Middle frontal gyrus (tissue), 1 donor: ENCODE measurements around the gene CORO7.

Experiments used
- DNase-seq: peaks from one replicate; pipeline ENCODE4 v3.0.0-alpha.2; 2015; ENCODE audit warnings: low spot score; ENCODE audit errors: extremely low spot score

The CORO7 gene

DNA sequence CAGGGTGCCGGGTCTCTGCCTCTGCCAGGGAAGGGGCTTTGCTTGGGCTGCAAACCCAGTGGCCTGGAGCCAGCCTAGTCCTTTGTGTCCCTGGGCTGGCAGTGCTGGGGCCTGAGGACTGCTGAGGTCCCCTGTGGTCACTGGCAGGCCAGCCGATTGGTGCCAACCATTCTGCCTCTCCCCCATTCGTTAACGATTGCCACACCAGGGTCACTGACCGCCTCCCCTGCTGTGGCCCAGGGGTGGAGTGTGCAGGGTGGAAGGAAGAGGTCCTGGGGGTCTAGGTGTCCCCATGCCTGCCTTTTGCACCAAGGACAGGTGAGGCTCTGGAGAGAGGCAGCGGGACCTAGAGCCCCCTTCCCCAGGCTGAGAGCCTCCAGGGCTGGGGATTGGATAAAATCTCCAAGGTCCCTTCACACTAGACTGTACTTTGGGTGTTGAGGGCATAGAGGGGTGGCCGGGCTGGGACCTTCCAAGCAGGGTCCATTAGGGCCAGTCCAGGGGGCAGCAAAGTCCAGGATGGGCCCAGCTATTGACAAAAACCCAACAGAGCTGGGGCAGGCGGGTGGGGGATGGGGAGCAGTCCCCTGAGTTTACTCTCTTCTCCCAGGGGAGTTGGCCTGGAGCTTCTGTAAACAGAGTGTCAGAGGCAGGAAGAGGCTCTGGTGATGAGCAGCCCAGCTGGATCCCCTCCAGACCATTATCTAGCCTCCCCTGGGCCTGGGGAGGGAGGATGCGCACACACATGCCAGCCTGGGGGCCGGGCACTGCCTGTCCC, 43.6 kb downstream of the CORO7 start:
- no peak for DNase-seq

DNA sequence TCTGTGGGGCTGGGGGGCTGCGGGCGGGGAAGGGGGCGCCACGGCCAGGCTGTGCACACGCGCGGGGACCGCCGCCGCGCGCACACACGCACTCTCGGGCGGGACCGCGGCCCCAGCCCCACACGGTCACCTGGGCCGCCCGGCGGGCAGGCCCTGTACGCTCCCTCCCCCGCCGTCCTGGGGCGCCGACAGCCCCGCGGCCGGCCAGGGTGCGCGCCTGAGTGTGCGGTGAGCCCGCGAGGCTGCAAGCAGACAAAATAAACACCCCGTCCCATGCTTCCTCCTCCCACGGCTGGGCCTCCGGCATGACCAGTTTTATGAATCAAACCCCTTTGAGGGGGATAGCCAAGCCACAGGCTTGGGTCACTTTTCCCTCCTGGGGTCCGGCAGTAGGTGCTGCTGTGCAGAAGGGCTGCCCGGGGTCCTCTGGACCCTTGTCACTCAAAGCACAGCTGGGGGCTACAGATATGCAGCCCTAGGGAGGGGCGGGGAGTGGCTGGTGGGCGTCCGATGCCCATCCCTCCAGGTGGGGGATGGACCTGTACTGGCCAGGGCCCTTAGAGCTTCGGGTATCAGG, 44.3 kb downstream of the CORO7 start:
- DNase-seq = no peak

DNA sequence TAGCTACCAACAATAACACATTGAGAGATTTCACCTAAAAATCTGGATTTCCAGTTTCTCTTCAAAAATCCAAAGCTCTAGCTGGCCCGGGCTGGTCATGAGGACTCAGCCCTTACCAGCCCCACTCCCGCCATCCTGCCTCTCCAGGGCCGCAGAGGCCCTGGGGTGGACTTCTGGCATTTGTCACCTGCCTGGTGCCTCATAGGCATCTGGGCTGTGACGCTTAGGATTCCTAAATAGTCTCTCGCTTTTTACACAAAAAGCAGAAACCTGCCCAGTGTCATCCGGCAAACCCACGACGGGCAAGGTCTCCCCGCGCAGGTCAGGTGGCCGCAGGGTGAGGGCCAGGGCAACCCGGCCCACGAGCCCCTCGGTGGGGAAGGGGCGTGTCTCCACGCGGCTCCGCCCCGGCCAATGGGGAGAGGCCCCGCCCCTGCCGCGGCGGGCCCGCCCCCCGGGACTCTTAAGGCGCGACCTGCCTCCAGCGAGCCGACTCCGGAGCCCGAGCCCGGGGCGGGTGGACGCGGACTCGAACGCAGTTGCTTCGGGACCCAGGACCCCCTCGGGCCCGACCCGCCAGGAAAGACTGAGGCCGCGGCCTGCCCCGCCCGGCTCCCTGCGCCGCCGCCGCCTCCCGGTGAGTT, 44.9 kb downstream of the CORO7 start, which contains the start of gene VASN:
Gene VASN (plus strand): TSS at position 492 of the 644 bp plus-strand sequence. CDS start 9,030 bp downstream, outside the sequence.
- peak; percentile 74 for DNase-seq

DNA sequence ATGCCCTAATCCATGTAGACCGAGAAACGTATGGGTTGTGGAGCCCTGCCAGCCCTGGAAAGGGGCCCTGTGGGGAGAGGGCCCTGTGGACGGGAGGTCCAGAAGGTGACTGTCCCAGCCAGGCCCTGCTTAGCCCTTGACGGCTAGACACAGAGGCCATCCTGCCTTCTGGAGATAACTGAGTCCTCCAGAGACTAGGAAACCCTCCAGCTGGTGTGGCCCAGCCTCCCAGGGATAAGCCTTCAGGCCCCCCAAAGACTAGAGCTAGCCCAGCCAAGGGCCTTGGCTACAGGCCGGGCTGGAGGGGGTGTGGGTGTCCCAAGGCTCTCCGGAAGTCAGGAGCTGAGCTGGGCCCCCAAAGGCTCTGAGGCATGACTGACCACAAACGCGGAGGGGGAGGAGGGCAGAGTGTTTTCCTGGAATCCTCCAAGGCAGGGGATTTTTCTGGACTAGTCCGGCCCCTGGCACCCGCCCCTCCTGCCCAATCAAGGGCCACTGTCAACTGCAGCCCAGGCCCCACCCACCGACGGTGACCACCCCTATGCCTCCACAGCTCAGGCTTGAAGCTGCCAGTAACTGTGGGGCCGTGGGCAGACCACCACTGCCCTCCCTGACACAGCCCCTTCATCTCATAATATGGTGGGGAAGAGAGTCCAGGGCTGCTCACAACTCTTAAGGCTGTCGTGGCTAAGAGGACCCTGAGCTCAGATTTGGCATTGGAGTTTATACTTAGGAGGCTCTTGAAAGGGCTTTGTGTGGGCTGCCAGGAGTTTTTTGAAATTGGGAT, 45.6 kb downstream of the CORO7 start:
- DNase-seq = no peak

DNA sequence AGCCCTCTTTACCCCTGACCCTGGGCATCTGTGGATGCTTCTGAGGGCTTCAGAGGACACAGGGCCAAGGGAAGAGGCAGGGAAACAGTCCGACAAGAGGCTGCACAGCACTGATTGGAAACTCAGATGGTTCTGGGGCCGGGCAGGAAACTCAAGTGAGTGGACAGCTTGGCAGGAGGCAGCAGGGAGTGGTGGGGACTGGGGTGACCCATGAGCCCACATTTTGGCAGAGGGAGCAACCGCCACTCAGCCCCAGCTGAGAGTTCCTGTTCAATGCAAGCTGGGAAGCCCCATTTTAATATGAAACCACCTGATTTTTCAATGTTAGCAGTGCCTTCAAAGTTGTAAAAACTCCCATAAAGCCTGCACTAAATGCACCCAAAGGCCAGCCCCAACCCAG, 46.2 kb downstream of the CORO7 start:
- no peak for DNase-seq

DNA sequence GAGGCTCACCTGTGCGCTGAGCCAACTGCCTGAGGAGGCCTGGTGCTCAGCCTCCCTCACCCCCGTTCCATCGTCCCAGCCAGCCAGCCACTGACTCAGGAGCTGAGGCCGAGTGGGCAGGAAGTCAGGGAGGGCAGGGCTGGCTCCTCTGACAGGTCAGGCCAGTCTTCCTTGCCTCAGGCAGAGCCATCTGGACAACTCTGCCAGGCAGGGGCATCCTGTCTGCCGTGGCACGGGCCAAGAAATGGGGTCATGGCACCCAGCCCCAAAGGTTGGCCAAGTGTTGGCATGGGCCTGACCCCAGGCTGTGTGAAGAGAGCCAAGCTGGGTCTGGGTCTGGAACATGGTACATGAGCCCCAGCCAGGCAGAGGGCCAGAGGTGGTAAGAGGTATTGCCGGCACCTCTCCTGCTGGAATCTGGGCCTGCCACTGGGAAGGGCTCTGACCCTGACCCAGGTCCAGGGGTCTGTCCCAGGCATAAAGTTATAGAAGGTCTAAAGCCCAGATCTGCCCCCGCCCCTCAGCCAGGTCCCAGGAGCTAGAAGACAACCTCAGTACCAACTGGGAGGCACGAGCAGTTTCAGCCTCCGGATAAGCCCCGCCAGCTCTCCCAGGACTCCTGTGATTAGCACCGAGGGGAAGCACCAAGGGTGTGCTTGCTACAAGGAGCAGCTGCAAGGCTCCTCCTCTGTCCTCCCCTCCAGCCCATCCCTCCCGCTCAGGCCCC, 47.2 kb downstream of the CORO7 start:
- DNase-seq = no peak

DNA sequence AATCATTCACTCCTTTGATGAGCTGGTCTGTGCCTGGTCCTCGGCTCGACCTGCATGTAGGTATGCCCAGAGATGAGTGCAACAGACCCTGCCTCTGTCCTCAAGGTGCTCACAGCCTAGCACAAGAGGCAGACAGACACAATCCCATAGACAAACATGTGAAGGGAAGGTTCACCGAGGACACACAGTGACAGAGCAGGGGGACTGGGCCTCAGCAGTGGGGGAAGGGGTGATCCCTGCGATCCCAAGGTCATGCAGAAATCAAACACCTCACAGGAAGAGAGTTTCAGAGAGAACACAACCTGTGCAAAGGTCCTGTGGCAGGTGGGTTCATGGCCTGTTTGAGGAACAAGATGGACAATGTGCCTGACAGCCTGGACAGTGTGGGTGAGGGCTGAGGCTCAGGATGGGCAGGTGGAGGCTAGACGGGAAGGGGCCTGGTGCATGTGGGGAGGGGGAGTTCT, 49.0 kb downstream of the CORO7 start:
- DNase-seq = no peak

DNA sequence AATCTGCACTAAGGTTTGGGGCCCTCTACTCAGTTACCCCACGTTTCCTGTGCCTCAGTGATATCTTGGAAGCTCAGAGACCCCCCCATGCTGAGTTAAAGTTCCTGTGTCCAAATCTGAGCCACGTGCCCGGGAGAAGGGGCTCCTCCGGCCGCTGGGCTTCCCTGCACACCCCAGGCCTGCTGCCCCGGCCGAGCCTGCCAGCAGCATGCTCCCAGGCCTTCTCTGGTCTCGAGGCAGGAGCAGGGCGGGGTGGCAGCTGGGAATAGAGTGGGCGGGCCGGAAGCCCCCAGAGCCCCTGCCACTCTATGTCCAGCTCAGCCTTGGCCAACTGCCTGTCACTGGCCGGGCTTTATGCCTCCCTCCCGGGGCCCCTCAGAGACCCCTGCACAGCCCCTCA, 50.4 kb downstream of the CORO7 start:
- DNase-seq = no peak

DNA sequence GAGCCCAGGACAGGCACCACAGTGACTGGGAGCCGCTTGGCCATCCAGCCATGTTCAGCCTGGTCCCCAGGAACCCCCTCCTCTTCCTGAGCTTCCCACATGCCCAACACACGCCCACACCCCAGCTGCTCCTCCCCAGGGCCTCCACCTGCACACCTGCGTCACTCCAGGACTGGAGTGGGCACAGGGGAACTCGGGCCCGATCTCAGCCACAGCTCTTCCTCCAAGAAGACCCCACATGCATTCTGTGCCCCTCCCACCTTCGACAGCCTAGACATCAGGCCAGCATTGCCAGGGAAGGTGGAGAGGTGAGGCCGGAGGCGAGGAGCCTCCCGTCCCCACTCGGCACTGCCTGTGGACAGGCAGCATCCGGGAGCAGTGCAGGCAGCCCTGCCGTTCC, 50.8 kb downstream of the CORO7 start:
- no peak for DNase-seq

DNA sequence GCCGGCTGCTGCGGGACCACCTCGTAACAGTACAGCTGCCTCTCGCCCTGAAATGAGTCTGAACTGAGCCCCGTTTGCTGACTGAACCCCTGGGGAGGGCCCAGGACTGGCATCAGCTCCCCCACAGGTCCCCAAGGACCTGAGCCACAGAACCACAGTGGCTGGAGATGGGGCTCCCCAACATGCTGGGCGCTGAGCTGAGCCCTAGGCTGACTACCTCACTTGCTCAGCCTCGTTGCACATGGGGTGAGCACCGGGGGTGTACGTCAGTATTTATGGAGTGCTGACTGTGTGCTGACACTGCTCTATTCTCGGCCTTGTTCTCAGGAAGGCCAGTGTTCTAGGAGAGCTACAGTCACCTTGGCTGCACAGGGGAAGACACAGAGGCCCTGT, 51.4 kb downstream of the CORO7 start:
- DNase-seq = no peak

DNA sequence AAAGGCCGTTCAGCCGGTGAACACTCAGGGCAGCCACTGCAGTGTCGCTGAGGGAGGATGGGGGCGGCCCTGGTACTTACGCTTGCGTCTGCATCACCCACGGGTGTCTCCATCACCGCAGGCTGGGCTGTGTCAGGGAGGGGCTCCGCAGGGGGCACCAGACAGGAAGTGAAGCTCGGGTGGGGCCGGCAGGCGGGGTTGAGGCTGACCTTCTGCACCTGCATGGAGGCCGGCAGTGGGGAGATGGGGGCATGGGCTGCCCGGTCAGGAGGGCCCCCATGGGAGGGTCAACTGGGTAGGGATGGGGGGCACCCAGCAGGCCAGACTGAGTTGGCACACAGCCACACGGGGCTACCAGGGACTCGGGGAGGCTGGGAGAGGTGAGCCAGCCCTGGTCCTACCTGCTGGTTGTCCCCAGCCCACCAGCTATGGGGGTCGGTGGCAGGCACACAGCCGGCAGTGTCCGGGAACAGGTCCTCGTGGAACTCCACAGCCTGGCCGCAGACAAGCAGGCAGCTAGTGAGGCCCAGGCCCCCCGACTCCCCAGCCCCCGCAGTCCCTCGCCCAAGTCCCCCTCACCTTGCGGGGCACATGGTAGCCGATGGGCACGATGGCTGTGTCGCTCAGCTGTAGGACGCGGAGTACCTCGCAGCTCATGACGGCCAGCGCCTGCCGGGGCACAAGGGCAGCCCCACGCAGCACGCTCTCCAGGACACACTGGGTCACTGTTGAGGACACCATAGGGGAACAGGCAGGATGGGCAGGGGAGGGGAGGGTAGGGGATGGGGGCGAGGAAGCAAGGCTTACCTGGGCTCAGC, 52.0 kb downstream of the CORO7 start:
- no peak for DNase-seq

DNA sequence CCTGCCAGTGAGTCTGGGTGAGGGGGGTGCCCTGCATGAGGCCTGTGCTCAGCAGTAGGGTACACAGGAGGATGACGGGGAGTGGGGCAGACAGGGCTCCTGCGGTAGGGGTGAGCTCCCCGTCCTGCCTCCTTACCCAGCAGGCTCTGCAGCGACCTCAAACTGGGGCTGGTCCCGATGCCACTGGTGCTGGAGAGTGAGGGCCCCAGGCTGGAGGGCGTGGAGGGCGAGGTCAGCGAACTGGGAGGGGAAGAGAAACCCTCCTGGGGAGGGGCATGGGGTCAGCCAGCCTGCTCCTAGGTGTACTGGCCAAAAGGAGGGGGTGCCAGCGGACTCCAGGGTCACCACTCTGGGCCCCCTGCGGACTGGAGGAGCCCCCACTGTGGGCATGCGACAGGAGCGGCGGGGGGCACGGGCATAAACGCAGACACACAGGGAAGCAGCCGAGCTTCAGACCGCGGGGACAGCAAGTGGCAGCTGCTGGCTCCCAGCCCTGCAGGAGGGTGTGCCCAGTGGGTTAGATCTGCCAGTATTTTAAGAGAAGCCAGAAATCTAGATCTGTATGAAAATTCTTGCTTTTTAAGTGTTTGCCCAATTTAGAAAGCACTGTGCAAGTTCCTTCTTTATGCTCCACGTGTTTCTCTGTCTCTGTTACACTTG, 53.8 kb downstream of the CORO7 start:
- DNase-seq = peak; percentile 43

DNA sequence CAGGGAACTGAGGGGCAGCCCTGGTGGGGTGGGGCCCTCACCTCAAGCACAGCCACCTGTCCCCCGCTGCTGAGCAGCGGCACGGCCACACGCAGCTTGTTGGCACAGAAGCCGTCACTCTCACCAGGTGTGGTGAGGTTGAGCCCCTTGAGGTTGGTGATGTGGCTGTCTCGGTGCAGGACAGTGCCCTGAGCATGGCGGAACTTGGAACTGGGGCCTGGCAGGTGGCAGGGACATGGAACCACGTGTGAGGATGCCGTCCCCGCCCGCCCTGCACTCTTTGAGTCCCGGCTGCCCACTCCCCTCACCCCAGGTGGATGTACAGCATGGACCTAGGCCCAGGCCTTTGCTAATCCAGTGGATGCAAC, 54.5 kb downstream of the CORO7 start:
- DNase-seq = no peak

DNA sequence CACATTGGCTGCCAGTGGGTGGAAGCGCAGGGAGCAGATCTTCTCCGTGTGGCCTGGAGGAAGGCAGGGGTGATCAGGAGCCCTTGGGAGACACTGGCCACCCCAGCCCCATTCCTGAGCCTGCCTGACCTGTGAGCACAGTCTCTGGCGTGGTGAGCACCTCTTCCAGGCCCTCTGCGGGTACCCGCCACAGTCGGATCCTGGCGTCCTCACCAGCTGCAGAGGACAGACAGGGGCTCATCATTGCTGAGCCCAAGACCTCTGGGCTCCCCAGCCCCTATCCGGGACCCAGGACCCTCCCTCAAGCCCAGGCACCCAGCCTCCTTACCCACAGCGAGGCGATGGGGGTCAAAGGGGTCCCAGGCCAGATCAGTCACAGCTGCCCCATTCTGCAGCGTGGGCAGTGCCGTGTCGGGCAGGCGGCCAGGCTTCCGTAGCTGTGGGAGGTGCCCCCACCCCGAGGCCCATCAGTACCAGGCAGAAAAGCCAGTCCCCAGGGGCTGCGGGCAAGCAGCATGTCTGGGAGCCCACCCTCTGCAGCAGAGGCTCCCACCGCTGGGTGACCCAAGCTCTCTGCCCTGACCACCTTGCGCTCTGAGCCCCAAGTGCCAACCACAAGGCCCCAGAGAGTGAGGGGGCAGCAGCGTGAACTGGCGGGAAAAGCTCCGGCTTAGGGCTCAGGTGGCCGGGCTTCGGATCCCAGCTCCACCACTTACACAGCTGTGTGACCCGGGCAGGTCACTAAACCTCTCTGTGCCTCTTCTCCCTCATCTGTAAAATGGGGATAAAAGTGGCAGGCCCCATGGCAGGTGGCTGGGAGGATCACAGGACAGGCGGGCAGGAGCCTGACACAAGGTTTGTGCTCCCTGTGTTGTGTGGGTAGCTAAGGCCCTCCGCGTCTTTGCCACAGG, 55.1 kb downstream of the CORO7 start:
- DNase-seq = no peak

DNA sequence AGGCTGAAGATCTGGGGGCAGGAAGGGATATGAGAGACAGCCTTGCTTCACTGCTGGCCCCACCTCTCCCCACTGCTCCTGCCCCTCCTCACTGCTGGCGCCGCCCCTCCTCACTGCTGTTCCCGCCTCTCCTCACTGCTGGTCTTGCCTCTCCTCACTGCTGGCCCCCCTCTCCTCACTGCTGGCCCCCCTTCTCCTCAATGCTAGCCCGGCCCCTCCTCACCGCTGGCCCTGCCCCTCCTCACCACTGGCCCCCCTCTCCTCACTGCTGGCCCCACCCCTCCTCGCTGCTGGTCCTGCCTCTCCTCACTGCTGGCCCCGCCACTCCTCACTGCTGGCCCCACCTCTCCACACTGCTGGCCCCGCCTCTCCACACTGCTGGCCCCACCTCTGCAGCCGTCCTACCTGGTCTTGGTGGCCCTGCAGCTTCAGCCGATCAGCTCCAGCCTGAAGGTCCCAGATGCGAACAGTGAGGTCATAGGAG, 55.8 kb downstream of the CORO7 start:
- DNase-seq = no peak

DNA sequence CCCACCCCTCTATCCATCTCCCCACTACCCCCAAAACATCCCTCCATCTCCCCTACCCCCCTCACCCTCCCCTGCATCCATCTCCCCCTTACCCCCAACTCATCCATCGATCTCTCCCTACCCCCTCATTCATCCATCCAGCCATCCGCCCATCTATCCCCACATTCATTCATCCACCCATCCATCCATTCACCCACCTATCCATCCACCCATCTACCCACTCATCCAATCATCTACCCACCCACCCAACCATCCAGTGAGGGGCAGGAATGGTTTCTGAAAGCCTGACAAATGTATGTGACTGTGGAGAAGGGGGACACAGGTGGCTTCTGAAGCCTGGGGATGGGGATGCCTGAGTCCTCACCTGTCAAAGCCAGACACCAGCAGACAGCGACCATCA, 56.5 kb downstream of the CORO7 start:
- DNase-seq = no peak

DNA sequence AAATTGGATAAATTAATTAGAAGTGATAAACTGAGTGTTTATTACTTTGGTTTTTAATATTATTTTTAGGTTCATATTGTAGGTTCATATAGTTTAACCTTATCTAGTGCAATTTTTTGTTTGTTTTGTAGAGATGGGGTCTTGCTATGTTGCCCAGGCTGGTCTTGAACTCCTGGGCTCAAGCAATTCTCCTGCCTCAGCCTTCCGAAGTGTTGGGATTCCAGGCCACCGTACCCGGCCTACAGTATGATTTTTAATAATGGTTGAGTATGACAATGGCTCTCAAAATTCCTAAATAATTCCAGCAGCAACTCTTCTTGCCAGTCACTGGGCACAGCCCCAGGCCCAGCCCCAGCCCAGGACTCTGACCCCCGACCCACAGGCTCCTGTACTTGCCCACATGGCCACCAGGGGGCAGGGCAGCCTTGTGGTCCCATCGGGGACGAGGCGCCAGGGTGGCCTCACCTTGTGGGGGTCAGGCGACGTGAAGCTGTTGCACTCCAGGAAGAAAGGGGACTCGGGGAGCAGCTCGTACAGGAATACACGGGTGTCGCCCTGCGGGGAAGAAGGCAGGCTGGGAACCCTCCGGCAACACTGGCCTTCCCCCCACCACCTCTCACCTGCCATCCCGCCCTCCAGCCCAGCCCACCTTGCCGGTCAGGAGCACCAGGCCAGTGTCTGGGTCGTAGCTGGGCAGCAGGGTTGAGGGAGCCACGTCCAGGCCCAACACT, 57.4 kb downstream of the CORO7 start:
- DNase-seq = no peak

DNA sequence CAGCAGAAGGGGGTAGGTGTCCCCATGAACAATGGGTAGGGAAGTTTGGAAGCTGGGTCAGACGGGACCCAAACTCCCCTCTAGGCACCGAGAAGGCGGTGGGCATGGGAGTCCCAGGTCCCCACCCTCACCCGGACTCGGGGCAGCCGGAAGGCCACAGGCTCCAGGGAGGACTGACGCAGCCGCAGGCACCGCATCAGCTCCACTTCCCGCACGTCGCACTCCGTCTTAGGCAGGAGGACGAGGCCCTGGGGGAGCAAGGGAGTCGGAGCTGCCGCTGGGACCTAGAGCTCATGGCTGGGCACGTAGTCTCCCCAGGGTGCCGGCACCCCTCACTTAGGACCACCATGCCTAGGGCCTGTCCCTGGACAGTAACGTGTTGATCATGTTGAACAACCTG, 58.2 kb downstream of the CORO7 start:
- DNase-seq = no peak
